GM08714 (cell line): ENCODE measurements around the gene TPT1.

ENCODE experiments used
- H3K4me3 ChIP-seq: fragments of 200-500 bp; sonication (Bioruptor generic); 2 replicates; pipeline ENCODE4 v1.5.1; 2014; ENCODE audit warnings: mild to moderate bottlenecking, low read length, inconsistent platforms
- ZNF274 ChIP-seq: IDR thresholded peaks from 2 replicates; pipeline ENCODE4 v1.6.1; 2012; ENCODE audit warnings: mild to moderate bottlenecking, low read depth, low read length

The TPT1 gene

DNA sequence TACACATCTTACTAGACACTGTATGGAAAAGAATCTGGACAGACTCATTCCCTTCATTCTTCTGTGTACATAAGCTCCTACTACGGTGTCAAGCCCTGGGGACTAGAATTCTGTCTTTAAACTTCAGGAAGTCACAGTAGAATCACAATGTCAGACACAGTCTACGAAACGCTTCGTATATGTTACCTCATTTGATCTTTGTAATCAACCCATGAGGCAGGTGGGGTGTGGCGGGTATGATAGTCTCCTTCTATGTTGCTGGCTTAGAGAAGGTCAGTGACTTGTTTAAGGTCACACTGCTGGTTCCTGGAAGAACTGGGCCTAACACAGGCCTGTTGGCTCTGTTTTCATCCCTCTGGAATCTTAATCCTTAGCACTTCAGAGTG lies 32.2 kb upstream of the TPT1 start:
- no peak for TF ChIP-seq ZNF274
- no peak overlapping the region for H3K4me3 ChIP-seq

- TF ChIP-seq ZNF274, result no peak
These were observed 31.5 kb upstream of the TPT1 start for GRCh38 chr13:45372189-45373161.

GRCh38 chr13:45370922-45371406 lies 30.0 kb upstream of the TPT1 start:
- H3K4me3 ChIP-seq, result no peak overlapping the region
- TF ChIP-seq ZNF274, result no peak

More at GRCh38 chr13:45372189-45373161, 31.5 kb upstream of the TPT1 start:
- no peak overlapping the region for H3K4me3 ChIP-seq

DNA sequence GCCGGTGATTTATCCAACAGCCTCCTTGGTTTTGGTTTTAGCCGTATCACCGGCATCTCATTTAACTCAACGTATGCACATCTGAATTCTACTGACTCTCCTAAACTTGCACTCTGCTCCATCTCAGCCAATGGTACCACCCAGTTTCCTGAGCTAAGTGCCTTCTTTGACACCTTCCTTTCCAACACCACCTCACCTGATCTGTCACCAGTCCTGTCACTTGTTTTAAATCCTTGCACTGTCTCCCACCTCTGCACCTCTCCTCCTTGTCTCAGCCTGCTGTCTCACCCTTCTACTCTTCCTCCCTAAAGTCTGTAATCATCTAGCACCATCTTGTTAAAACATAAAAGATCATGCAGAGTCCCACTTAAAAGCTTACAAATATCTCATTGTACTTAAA lies 28.1 kb upstream of the TPT1 start:
- H3K4me3 ChIP-seq, result no peak overlapping the region
- TF ChIP-seq ZNF274, result no peak

GRCh38 chr13:45368571-45368970 lies 27.6 kb upstream of the TPT1 start:
- TF ChIP-seq ZNF274, result no peak
- H3K4me3 ChIP-seq, result no peak overlapping the region

DNA sequence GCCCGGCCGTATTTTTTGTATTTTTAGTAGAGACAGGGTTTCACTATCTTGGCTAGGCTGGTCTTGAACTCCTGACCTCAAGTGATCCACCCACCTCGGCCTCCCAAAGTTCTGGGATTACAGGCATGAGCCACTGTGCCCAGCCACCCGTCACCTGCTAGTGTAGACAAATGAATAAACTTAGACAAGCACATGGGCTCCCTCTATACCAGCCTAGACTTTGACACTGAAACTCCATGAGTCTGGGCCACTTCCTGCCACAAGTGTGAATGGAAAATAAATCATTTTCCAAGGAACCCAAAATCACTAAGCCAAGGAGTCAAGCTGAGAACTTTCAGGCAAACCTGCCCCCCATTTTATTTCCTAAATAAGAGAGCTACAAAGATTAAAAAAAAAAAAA lies 27.0 kb upstream of the TPT1 start:
- TF ChIP-seq ZNF274, result no peak
- no peak overlapping the region for H3K4me3 ChIP-seq

DNA sequence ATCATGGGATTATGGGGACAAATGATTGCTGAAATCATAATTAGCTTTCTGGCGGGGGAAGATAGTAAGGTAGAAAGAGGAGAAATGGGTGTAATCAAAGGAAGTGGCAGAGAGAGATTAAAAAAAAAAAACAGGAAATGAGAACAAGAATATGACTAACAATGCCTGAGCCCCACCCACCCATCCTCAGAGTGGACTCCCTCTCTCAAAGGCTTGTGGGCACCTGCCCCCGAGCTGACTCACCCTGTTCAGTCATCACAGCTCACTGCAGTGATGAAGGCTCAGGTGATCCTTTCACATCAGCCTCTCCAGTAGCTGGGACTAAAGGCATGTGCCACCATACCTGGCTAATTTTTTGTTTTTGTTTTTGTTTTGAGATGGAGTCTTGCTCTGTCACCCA lies 26.4 kb upstream of the TPT1 start:
- TF ChIP-seq ZNF274, result no peak
- no peak overlapping the region for H3K4me3 ChIP-seq

- H3K4me3 ChIP-seq, result no peak overlapping the region
- no peak for TF ChIP-seq ZNF274
These were observed 24.5 kb upstream of the TPT1 start for GRCh38 chr13:45365558-45365885.

DNA sequence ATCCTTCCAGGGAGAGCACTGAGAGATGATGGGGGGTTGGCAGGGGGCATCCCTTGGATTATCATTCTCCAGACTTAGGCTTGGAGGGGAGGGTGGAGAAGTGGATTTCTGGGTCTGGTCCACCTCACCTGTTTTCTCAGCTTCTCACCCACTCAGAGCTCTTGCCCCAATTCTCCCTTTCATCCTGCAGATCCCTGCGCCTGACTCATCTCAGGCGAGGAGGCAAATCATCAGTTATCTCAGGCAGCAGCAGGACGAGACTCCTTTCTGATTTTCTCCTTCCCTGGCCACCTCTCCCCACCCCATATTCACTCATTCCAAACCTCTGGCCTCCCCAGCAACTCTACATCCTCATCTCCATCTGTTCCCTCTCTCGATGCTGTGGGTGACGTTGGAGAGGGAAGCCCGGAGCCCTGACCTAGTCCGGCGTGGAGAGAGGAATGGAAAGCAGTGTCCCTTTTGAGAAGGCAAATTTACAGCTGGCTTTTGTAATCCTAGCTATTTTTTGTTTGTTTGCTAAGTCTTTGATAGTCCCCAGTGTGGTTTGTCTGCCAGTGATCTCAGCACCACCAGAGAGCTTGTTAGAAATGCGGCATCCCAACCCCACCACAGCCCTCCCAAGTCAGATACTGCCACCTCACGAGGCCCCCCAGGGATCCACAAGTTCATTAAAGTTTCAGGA lies 24.0 kb upstream of the TPT1 start:
- TF ChIP-seq ZNF274, result no peak
- H3K4me3 ChIP-seq, result no peak overlapping the region

- no peak for TF ChIP-seq ZNF274
- H3K4me3 ChIP-seq, result no peak overlapping the region
These were observed 22.0 kb upstream of the TPT1 start for GRCh38 chr13:45362939-45363338.

GRCh38 chr13:45361596-45362206 lies 20.7 kb upstream of the TPT1 start:
- no peak for TF ChIP-seq ZNF274

DNA sequence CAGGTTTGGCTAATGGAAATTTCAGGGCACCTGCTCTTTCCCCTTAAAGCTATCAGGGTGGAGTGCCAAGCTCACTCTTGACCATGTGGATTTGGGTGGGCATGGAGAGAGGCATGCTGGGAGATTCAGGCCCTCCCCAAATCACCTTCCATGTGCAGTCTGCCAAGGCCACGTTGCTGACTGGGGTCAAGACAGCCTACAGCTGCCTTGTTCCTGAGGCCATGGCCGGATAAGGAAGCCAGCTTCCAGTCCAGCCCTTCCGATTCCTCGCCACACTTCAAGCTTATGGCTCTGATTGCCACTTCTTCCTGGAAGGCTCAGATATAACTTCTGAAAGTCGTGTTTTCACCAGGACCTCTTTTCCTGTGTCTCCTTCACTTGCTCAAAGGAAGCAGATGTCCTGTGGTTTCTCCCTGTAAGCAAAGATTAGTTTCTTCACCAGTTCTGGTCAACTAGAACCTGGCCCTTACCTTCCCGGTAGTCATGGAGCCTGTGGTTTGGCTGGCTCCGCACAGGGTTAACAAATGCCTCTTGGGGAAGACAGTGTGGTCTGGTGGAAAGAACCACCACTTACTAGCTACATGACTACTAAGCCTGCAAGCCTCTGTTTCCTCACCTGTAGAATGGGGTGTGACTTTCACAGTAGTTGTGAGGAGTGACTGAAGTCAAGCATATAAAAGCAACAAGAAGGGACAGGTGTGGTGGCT lies 16.1 kb upstream of the TPT1 start:
- TF ChIP-seq ZNF274, result no peak
- H3K4me3 ChIP-seq, result no peak overlapping the region

More at GRCh38 chr13:45361596-45362206, 20.7 kb upstream of the TPT1 start:
- no peak overlapping the region for H3K4me3 ChIP-seq

DNA sequence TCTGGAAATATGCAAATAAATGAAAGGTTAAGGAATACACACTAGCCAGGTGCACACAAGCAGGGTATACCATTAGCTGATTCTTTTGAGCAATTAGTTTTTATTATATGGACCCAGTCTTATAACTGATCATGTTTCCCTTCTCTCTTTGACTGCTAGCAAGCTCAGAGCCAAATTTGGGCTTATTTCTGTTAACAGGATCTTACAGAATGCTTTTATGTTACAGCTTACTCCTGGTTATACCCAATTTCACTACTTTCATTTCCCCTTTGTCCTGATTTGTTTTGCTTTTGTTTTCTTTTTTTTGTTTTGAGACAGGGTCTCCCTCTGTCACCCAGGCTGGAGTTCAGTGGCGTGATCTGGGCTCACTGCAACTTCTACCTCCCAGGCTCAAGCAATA lies 12.9 kb upstream of the TPT1 start:
- no peak for TF ChIP-seq ZNF274

DNA sequence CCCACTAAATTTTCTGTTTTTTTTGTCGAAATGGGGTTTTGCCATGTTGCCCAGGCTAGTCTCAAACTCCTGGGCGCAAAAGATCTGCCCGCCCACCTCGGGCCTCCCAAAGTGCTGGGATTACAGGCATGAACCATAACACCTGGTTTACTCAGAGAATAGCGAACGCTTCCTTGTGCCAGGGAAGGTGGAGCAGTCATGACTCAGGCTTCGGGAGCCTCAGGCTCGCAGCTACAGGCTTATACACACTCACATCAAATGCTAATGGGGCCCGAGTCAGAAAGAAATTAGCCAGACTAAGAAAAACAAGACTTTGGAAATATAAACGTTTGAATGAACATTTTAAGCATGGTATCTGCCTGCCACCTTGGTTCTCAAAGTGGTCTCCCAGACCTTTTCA lies 11.0 kb upstream of the TPT1 start:
- TF ChIP-seq ZNF274, result no peak
- no peak overlapping the region for H3K4me3 ChIP-seq

More for the DNA sequence above, 12.9 kb upstream of the TPT1 start:
- H3K4me3 ChIP-seq, result no peak overlapping the region
